T-helper 2 cell treated with Interferon-gamma antibody and Interleukin-4, amounts not matched to agents 100 ng/mL and 5 ng/mL, for 36 hours (primary cell): ENCODE results near the gene TGFBR1. TPM values are rescaled to one million over a fixed set of nuclear protein-coding genes. Genes with fewer than 3 reads are reported as not detected.

Source experiments
- total RNA-seq: library from RNA; stranded (reverse); gene quantifications from 2 replicates; pipeline ENCODE4 v1.2.3, GENCODE V29; 2022

The TGFBR1 gene
- total RNA-seq, 1 donor from 2014 or later = 53.5 TPM

Other genes with a start within 250 kb of the TGFBR1 start
- gene COL15A1, start 161.2 kb upstream of the TGFBR1 start, total RNA-seq = 0.20 and 0.23 TPM in 2 replicates
- gene ALG2, start 116.8 kb downstream of the TGFBR1 start, total RNA-seq = 31.8 and 33.2 TPM in 2 replicates
- 160 and 162 TPM in 2 replicates for gene SEC61B, start 117.2 kb downstream of the TGFBR1 start, total RNA-seq